K562 (cell line): ENCODE results near the gene ACTN1. TPM values are rescaled to one million over a fixed set of nuclear protein-coding genes. Genes with fewer than 3 reads are reported as not detected.

Experiments used
- ATAC-seq: fragments of 200-7000 bp; cut with Tn5 transposase; 3 replicates; pipeline ENCODE4 v1.9.1; 2020; ENCODE audit warnings: moderate library complexity
- BruUV-seq: library from RNA; stranded (reverse); fragments of 400-500 nt; replicated peaks from 2 replicates; lab custom pipeline; 2021; lab: Mats Ljungman, UMichigan
- CTCF ChIA-PET: fragments of 300-600 bp; formaldehyde crosslinking; extraction: SDS; loops from one replicate; lab custom pipeline; 2021; ENCODE audit warnings: low intra/inter-chr PET ratio; lab: Yijun Ruan, JAX
- POLR2A ChIA-PET: fragments of 300-600, 350-650 bp; sonication (Branson Sonifier 250); formaldehyde crosslinking; extraction: SDS; loops from one replicate; lab custom pipeline; 2021; ENCODE audit warnings: antibody characterized with exemption, inconsistent platforms; lab: Yijun Ruan, JAX
- DNase-seq, 4 experiments: peaks; one replicate each; pipeline versions ENCODE4 v3.0.0 to v3.0.0-alpha.2; 2011 to 2018; ENCODE audit warnings: low spot score in 3 of 4, mixed read lengths in 3 of 4; ENCODE audit errors: extremely low read depth in 1 of 4
- FAIRE-seq: peaks from 2 replicates; lab custom pipeline; 2011; peaks lifted over from hg19 to GRCh38; lab: Jason Lieb, UNC
- H2AFZ ChIP-seq: 2 replicates; pipeline ENCODE4 v1.6.0; 2011; ENCODE audit warnings: low read depth, low read length, control low read depth, inconsistent platforms
- H3K27ac ChIP-seq: fragments of 200-600 bp; 3 replicates; pipeline ENCODE4 v1.8.0; 2011; ENCODE audit warnings: low read depth, mild to moderate bottlenecking, control low read depth, inconsistent platforms, low read length, moderate library complexity, mixed read lengths; ENCODE audit errors: extremely low read depth
- H3K27me3 ChIP-seq, 2 experiments: fragments of 300-600 bp in 1 of 2; 2 replicates in 1 of 2; 3 replicates in 1 of 2; pipeline versions ENCODE4 v1.6.0 to v1.8.0; 2011; ENCODE audit warnings: inconsistent platforms in 2 of 2, low read length in 2 of 2, mild to moderate bottlenecking in 1 of 2, mixed read lengths in 1 of 2, moderate library complexity in 1 of 2; ENCODE audit not compliant: control insufficient read depth in 2 of 2, insufficient read depth in 2 of 2
- H3K36me3 ChIP-seq: fragments of 300-600 bp; 3 replicates; pipeline ENCODE4 v1.8.0; 2011; ENCODE audit warnings: mild to moderate bottlenecking, low read length, inconsistent platforms; ENCODE audit not compliant: control insufficient read depth, insufficient read depth
- H3K4me1 ChIP-seq, 2 experiments: fragments of 200-600 bp in 1 of 2; replicated peaks in 1 of 2; 2 replicates in 1 of 2; 3 replicates in 1 of 2; pipeline versions ENCODE4 v1.5.1 to v1.8.0; 2011; ENCODE audit warnings: inconsistent platforms in 2 of 2, low read length in 2 of 2, mild to moderate bottlenecking in 1 of 2, mixed read lengths in 1 of 2, moderate library complexity in 1 of 2; ENCODE audit not compliant: control insufficient read depth in 2 of 2, insufficient read depth in 2 of 2
- H3K4me2 ChIP-seq: 2 replicates; pipeline ENCODE4 v1.6.1; 2011; ENCODE audit warnings: low read length, control low read depth, inconsistent platforms, mixed read lengths; ENCODE audit not compliant: insufficient read depth
- H3K4me3 ChIP-seq: fragments of 200-600 bp; sonication (generic), shearing (Covaris generic); 2 replicates; pipeline ENCODE4 v1.5.1; 2016; ENCODE audit warnings: control low read depth, inconsistent platforms
- H3K79me2 ChIP-seq: fragments of 200-600 bp; 3 replicates; pipeline ENCODE4 v1.8.0; 2011; ENCODE audit warnings: low read length, inconsistent platforms; ENCODE audit not compliant: control insufficient read depth, insufficient read depth
- H3K9ac ChIP-seq, 2 experiments: 2 replicates each; pipeline versions ENCODE4 v1.6.0 to v1.6.1; 2011; ENCODE audit warnings: low read depth in 2 of 2, low read length in 2 of 2, control low read depth in 1 of 2, inconsistent platforms in 1 of 2, mild to moderate bottlenecking in 1 of 2, mixed read lengths in 1 of 2; ENCODE audit not compliant: insufficient read depth in 1 of 2
- H3K9me1 ChIP-seq: one replicate; pipeline ENCODE4 v1.6.0; 2011; ENCODE audit warnings: inconsistent platforms, mild to moderate bottlenecking, low read length, moderate library complexity; ENCODE audit not compliant: control insufficient read depth, insufficient read depth
- H3K9me3 ChIP-seq: replicated peaks from 2 replicates; pipeline ENCODE4 v1.5.1; 2011; ENCODE audit warnings: low read depth, low read length, inconsistent platforms; ENCODE audit not compliant: control insufficient read depth, insufficient read depth
- H4K20me1 ChIP-seq: replicated peaks from 2 replicates; pipeline ENCODE4 v1.6.1; 2011; ENCODE audit warnings: low read length, inconsistent platforms, mixed read lengths; ENCODE audit not compliant: control insufficient read depth, insufficient read depth
- AFF1 ChIP-seq, 2 experiments: fragments of 450-650 bp; IDR thresholded peaks; 2 replicates each; pipeline ENCODE4 v1.6.1; 2018; ENCODE audit warnings: mild to moderate bottlenecking in 2 of 2, low read depth in 1 of 2; ENCODE audit not compliant: partially characterized antibody in 2 of 2
- CREB5 ChIP-seq: fragments of 250-450 bp; sonication (Bioruptor Pico); IDR thresholded peaks from 2 replicates; pipeline ENCODE4 v1.5.0; 2020; ENCODE audit warnings: mild to moderate bottlenecking
- DIDO1 ChIP-seq: fragments of 450-650 bp; IDR thresholded peaks from 2 replicates; pipeline ENCODE4 v1.6.1; 2016; ENCODE audit warnings: low read depth, missing biosample characterization, missing genetic modification characterization
- FOXA3 ChIP-seq, 2 experiments: fragments of 450-650 bp in 1 of 2; sonication (generic) in 1 of 2; formaldehyde crosslinking; IDR thresholded peaks in 1 of 2; conservative IDR thresholded peaks in 1 of 2; 2 replicates each; pipeline versions ENCODE4 v1.4.0 to v1.8.0; 2020 to 2022; ENCODE audit warnings: mild to moderate bottlenecking in 2 of 2, missing genetic modification reagents in 1 of 2
- HMBOX1 ChIP-seq: sonication (generic); IDR thresholded peaks from 2 replicates; pipeline ENCODE4 v1.6.1; 2016
- MNT ChIP-seq, 2 experiments: fragments of 450-650 bp; conservative IDR thresholded peaks; 2 replicates each; pipeline ENCODE4 v1.6.1; 2017; ENCODE audit warnings: mild to moderate bottlenecking in 2 of 2, moderate library complexity in 2 of 2
- MYC ChIP-seq, 2 experiments: fragments of 250-450 bp in 1 of 2; sonication (Bioruptor Pico) in 1 of 2; IDR thresholded peaks; 2 replicates each; pipeline versions ENCODE4 v1.5.1 to v1.6.1; 2012 to 2021; ENCODE audit warnings: low read depth in 2 of 2, borderline replicate concordance in 1 of 2, improper control_type of control experiment in 1 of 2, low read length in 1 of 2, mild to moderate bottlenecking in 1 of 2, moderate library complexity in 1 of 2
- ZNF3 ChIP-seq: fragments of 250-450 bp; sonication (Bioruptor Pico); IDR thresholded peaks from 2 replicates; pipeline ENCODE4 v1.5.0; 2021; ENCODE audit warnings: mild to moderate bottlenecking, moderate library complexity
- ZNF76 ChIP-seq: fragments of 250-450 bp; sonication (Bioruptor Pico); IDR thresholded peaks from 2 replicates; pipeline ENCODE4 v1.4.0; 2020; ENCODE audit warnings: mild to moderate bottlenecking, moderate library complexity, borderline replicate concordance
- WGBS: fragments of 100-300 bp; shearing (Covaris generic); methylation state at CpG from one replicate; pipeline ENCODE4 v1.1.6; 2016; ENCODE audit warnings: low coverage, mixed read lengths; ENCODE audit not compliant: insufficient coverage; ENCODE audit errors: missing lambda C conversion rate; 5-methylcytosine and 5-hydroxymethylcytosine counted together
- in situ Hi-C: fragments of 300-500 bp; cut with MboI; formaldehyde crosslinking; loops from 4 replicates; pipeline ENCODE4 v1.15.0; 2018; ENCODE audit warnings: inconsistent platforms, mixed read lengths
- intact Hi-C: fragments of 100-400 bp; cut with micrococcal nuclease; formaldehyde crosslinking; loops from 2 replicates; pipeline ENCODE4 v1.14.2; 2022
- polyA plus RNA-seq, 8 experiments: library from polyadenylated mRNA; depleted of rRNA in 4 of 8; stranded (reverse) in 5 of 8; unstranded in 3 of 8; fragments of >200 nt; fragmentation: Nextera tagmentation in 2 of 8; fragmentation: Illumina TruSeq in 1 of 8; extraction: Ambion mirVana in 2 of 8; extraction: Trizol in 1 of 8; gene quantifications; 2 replicates each; pipeline versions ENCODE4 v1.2.1 to v1.2.3, GENCODE V29; 2011 to 2014; ENCODE audit warnings: inconsistent platforms in 1 of 8, missing spikeins in 1 of 8
- total RNA-seq, 7 experiments: library from RNA; depleted of rRNA in 6 of 7; stranded (reverse); fragments of >200 nt in 6 of 7; fragmentation: Illumina TruSeq in 2 of 7; extraction: Trizol in 2 of 7; gene quantifications; 2 replicates each; pipeline versions ENCODE4 v1.2.1 to v1.2.3, GENCODE V29; 2011 to 2021; ENCODE audit warnings: low replicate concordance in 1 of 7

Gene ACTN1
- total and polyA plus RNA-seq, 9 of the 15 experiments (the other 6 are each of a cell fraction or from before 2014, with no cell fraction given) = 2.2 to 67.7 (median 34.5) TPM

GRCh38 chr14:68879321-68879781 lies 99.8 kb downstream of the ACTN1 start:
- Histone ChIP-seq H4K20me1 (no peaks in the 10 kb centered on the region), H3K27ac (no peak overlapping the region), H3K4me2 (no peak overlapping the region), H3K9ac (no peak overlapping the region)
- in situ Hi-C loops = no loop called here
- no peak for ATAC-seq
- TF ChIP-seq HMBOX1 (no peak), DIDO1 (tag) (no peak), ZNF76 (CRISPR knock-in tag) (no peak), CREB5 (CRISPR knock-in tag) (no peak), MNT (conservative IDR thresholded peaks at IDR 0.05) (no peak), MYC (IDR thresholded peaks at IDR 0.05; ENCODE audit: low read depth, low read length) (no peak), MYC (CRISPR knock-in tag; IDR thresholded peaks at IDR 0.05; ENCODE audit: borderline replicate concordance, low read depth) (no peak), ZNF3 (CRISPR knock-in tag) (no peak), FOXA3 (CRISPR knock-in tag; conservative IDR thresholded peaks at IDR 0.05 in 1 of 2, IDR thresholded peaks at IDR 0.05 in 1 of 2) (no peak), AFF1 (IDR thresholded peaks at IDR 0.05; ENCODE audit: low read depth in 1 of 2, partially characterized antibody in 2 of 2) (no peak)
- TF ChIP-seq, all 486 proteins: peak for 0
- Histone ChIP-seq H3K4me1 (no peaks in the 10 kb centered on the region), H3K79me2 (no peaks in the 10 kb centered on the region), H2AFZ (no peak overlapping the region), H3K27me3 (no peaks in the 10 kb centered on the region), H3K36me3 (peaks cover 75% of the 10 kb centered on the region; the same call in 2 of the 3 replicates), H3K9me1 (no peaks in the 10 kb centered on the region), H3K9me3 (no peaks in the 10 kb centered on the region), H3K4me3 (no peak overlapping the region)
- ChIA-PET POLR2A (interaction anchor here (0.6 kb wide), 1 partner anchor 1583 kb away, joined by 3 read pairs; no protein-coding TSS in a partner anchor), CTCF (no interaction called here)
- no TSS peak for BruUV-seq
- no peak for FAIRE-seq
- WGBS = 93% methylated on average over 6 of the region's 7 CpGs
- DNase-seq = no peak
- intact Hi-C loops = no loop called here
